SK-MEL-5 (cell line): Measurements from ENCODE around the gene ARHGEF40. TPM values are rescaled to one million over a fixed set of nuclear protein-coding genes. Genes with fewer than 3 reads are reported as not detected.
A peak's percentile ranks its signal among the peaks of the same experiment; 100 is the strongest.

Experiments
- DNase-seq: peaks from one replicate; pipeline ENCODE4 v3.0.0-alpha.2; 2016; ENCODE audit warnings: low read depth, low spot score
- in situ Hi-C: cut with HindIII; loops from 2 replicates; pipeline ENCODE4 v1.10.0; 2016; ENCODE audit warnings: low sequenced_read_pairs, high pct_unique_total_duplicates, low pct_unique_long_range_greater_than_20kb
- small RNA-seq, 2 experiments: library from RNA; depleted of rRNA; stranded (forward); fragments of <200 nt; gene quantifications; one replicate each; pipeline ENCODE3, GENCODE V24; 2014
- total RNA-seq: library from RNA; depleted of rRNA; stranded (reverse); fragments of >200 nt; shearing (Covaris generic); gene quantifications from 2 replicates; pipeline ENCODE4 v1.2.3, GENCODE V29; 2014; rRNA removed

ARHGEF40 gene
- total RNA-seq, 1 experiment from 2014 or later, result 19.7 TPM

- in situ Hi-C loops, result no loop called here
- peak; percentile 83 for DNase-seq
Measured at GRCh38 chr14:21133901-21134300, 63.8 kb downstream of the ARHGEF40 start.

GRCh38 chr14:21136024-21136423, 65.9 kb downstream of the ARHGEF40 start:
- DNase-seq, result peak; percentile 40
- in situ Hi-C loops, result no loop called here

Small RNA genes lying within 50 kb of the gene (small RNA-seq; reads per million reads assigned to genes)
- 0 reads per million in 2 experiments for gene RNU6-252P

Other genes with a start within 250 kb of the ARHGEF40 start
- gene RNASE3, start 178.9 kb upstream of the ARHGEF40 start, total RNA-seq, result not detected in 2 replicates
- not detected in 2 replicates for gene RNASE2, start 114.8 kb upstream of the ARHGEF40 start, total RNA-seq
- gene METTL17, start 80.3 kb upstream of the ARHGEF40 start, total RNA-seq, result 38.0 and 47.1 TPM in 2 replicates
- not detected in 2 replicates for gene SLC39A2, start 71.0 kb upstream of the ARHGEF40 start, total RNA-seq
- gene NDRG2, start 45.2 kb upstream of the ARHGEF40 start, total RNA-seq, result 12.0 and 13.4 TPM in 2 replicates
- gene TPPP2, start 40.1 kb upstream of the ARHGEF40 start, total RNA-seq, result not detected in 2 replicates
- not detected in 2 replicates for gene RNASE13, start 35.5 kb upstream of the ARHGEF40 start, total RNA-seq
- gene RNASE7, start 27.9 kb upstream of the ARHGEF40 start, total RNA-seq, result not detected in 2 replicates
- not detected in 2 replicates for gene RNASE8, start 12.5 kb upstream of the ARHGEF40 start, total RNA-seq
- gene ZNF219, start 28.4 kb downstream of the ARHGEF40 start, total RNA-seq, result 5.5 and 5.9 TPM in 2 replicates
- 0.11 TPM in 1 of 2 replicates, not detected in the other for gene TMEM253, start 30.8 kb downstream of the ARHGEF40 start, total RNA-seq
- gene OR5AU1, start 85.8 kb downstream of the ARHGEF40 start, total RNA-seq, result not detected in 2 replicates
- gene HNRNPC, start 199.1 kb downstream of the ARHGEF40 start, total RNA-seq, result 520 and 523 TPM in 2 replicates
- gene RPGRIP1, start 209.8 kb downstream of the ARHGEF40 start, total RNA-seq, result 0.08 and 0.21 TPM in 2 replicates